ENCODE measurements around the gene SRPRA.

SRPRA gene

DNA sequence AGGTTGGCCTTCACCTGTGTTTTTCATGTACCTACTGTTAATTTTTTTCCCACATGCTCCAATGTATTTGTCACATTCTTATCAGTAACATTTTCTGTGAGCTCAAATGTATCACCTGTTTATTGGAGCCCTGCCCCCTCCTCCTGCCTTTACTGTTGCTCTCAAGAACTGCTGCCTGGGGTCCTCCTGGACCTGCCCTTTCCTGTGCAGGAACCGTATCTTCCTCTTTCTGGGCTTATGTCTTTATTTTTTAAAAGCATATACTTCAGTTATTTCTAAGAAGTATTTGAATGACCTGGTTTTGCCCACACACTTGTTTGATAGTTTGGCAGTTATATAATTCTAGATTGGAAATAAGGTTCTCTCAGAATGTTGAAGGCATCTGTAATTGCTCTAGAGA lies 51.2 kb downstream of the SRPRA start:
- H3K79me2 ChIP-seq (ENCODE audit: insufficient read depth, low read length), result peaks cover 91% of the 10 kb centered on the region
- no peak overlapping the region for H3K9ac ChIP-seq (ENCODE audit: low read depth, low read length)
- H3K36me3 ChIP-seq (ENCODE audit: insufficient read depth, low read length), result no peaks in the 10 kb centered on the region
- ATAC-seq (ENCODE audit: insufficient read depth, low read depth), result no peak
- no peaks in the 10 kb centered on the region for H3K9me3 ChIP-seq (ENCODE audit: insufficient read depth, low read length, severe bottlenecking)
- H3K4me1 ChIP-seq (ENCODE audit: insufficient read depth, low read length), result peaks cover 13% of the 10 kb centered on the region
- DNase-seq, result no peak
- H3K4me2 ChIP-seq (ENCODE audit: insufficient read depth, low read length), result no peak overlapping the region
- TF ChIP-seq CTCF (IDR thresholded peaks at IDR 0.05; ENCODE audit: borderline replicate concordance, extremely low read depth, low read length, poor library complexity, severe bottlenecking) (no peak), EZH2 (IDR thresholded peaks at IDR 0.05; ENCODE audit: borderline replicate concordance, low read depth, low read length, severe bottlenecking) (no peak)
- no peak overlapping the region for H3K4me3 ChIP-seq (ENCODE audit: low read depth in 1 of 2, low read length in 2 of 2)
- H4K20me1 ChIP-seq (ENCODE audit: insufficient read depth, low read length), result peaks cover 4% of the 10 kb centered on the region; the same call in 1 of the 2 replicates
- no peaks in the 10 kb centered on the region for H3K27me3 ChIP-seq (ENCODE audit: insufficient read depth, low read length, poor library complexity)
- no peak overlapping the region for H3K27ac ChIP-seq (ENCODE audit: low read length)
- H2AFZ ChIP-seq (ENCODE audit: low read depth, low read length), result no peak overlapping the region

- Histone ChIP-seq H3K9ac (ENCODE audit: low read depth, low read length) (no peak overlapping the region), H3K27ac (ENCODE audit: low read length) (no peak overlapping the region), H4K20me1 (ENCODE audit: insufficient read depth, low read length) (peaks cover 4% of the 10 kb centered on the region; the same call in 1 of the 2 replicates), H3K36me3 (ENCODE audit: insufficient read depth, low read length) (no peaks in the 10 kb centered on the region), H2AFZ (ENCODE audit: low read depth, low read length) (no peak overlapping the region), H3K4me3 (ENCODE audit: low read depth in 1 of 2, low read length in 2 of 2) (no peak overlapping the region), H3K4me1 (ENCODE audit: insufficient read depth, low read length) (peaks cover 17% of the 10 kb centered on the region), H3K9me3 (ENCODE audit: insufficient read depth, low read length, severe bottlenecking) (no peaks in the 10 kb centered on the region), H3K79me2 (ENCODE audit: insufficient read depth, low read length) (peaks cover 91% of the 10 kb centered on the region), H3K4me2 (ENCODE audit: insufficient read depth, low read length) (no peak overlapping the region), H3K27me3 (ENCODE audit: insufficient read depth, low read length, poor library complexity) (no peaks in the 10 kb centered on the region)
- no peak for ATAC-seq (ENCODE audit: insufficient read depth, low read depth)
- no peak for TF ChIP-seq CTCF (IDR thresholded peaks at IDR 0.05; ENCODE audit: borderline replicate concordance, extremely low read depth, low read length, poor library complexity, severe bottlenecking)
- TF ChIP-seq EZH2 (IDR thresholded peaks at IDR 0.05; ENCODE audit: borderline replicate concordance, low read depth, low read length, severe bottlenecking), result no peak
- no peak for DNase-seq
These were observed 52.0 kb downstream of the SRPRA start for GRCh38 chr11:126216526-126217305.

DNA sequence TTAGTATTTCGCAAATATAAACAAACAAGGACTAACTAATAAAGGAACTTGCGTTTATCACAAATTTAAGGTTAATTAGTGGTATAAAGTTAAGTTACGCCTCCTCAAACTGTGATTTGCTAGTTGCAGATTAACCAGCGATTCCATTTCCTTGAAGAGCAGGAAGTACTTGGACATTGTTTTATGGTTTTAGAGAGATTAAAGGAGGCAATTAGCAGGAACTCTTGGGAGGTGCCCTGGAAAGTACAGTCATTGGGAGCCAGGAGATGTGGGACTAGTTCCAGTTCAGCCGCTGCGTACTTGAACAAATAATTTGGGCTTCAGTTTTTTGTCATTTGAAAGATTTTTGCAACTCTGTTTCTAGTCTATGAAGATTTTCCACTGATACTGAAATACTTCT lies 53.9 kb downstream of the SRPRA start:
- TF ChIP-seq EZH2 (IDR thresholded peaks at IDR 0.05; ENCODE audit: borderline replicate concordance, low read depth, low read length, severe bottlenecking), result no peak
- no peak for TF ChIP-seq CTCF (IDR thresholded peaks at IDR 0.05; ENCODE audit: borderline replicate concordance, extremely low read depth, low read length, poor library complexity, severe bottlenecking)
- no peak overlapping the region for H3K9ac ChIP-seq (ENCODE audit: low read depth, low read length)
- H3K27me3 ChIP-seq (ENCODE audit: insufficient read depth, low read length, poor library complexity), result no peaks in the 10 kb centered on the region
- no peak overlapping the region for H3K4me2 ChIP-seq (ENCODE audit: insufficient read depth, low read length)
- H4K20me1 ChIP-seq (ENCODE audit: insufficient read depth, low read length), result no peaks in the 10 kb centered on the region; the same call in 1 of the 2 replicates
- no peak overlapping the region for H3K27ac ChIP-seq (ENCODE audit: low read length)
- H2AFZ ChIP-seq (ENCODE audit: low read depth, low read length), result no peak overlapping the region
- no peaks in the 10 kb centered on the region for H3K9me3 ChIP-seq (ENCODE audit: insufficient read depth, low read length, severe bottlenecking)
- ATAC-seq (ENCODE audit: insufficient read depth, low read depth), result no peak
- H3K79me2 ChIP-seq (ENCODE audit: insufficient read depth, low read length), result peaks cover 90% of the 10 kb centered on the region
- H3K4me1 ChIP-seq (ENCODE audit: insufficient read depth, low read length), result peaks cover 29% of the 10 kb centered on the region
- no peak overlapping the region for H3K4me3 ChIP-seq (ENCODE audit: low read depth in 1 of 2, low read length in 2 of 2)
- no peak for DNase-seq
- peaks cover 3% of the 10 kb centered on the region for H3K36me3 ChIP-seq (ENCODE audit: insufficient read depth, low read length)

Data from DND-41 (cell line).